Stomach (tissue), 9 donors: ENCODE measurements around the gene UGT1A10. TPM values are rescaled to one million over a fixed set of nuclear protein-coding genes. Genes with fewer than 3 reads are reported as not detected.
A peak's percentile ranks its signal among the peaks of the same experiment; 100 is the strongest.
"Not testable (repeated sequence)": the region's sequence is repeated elsewhere in the genome, so short reads cannot be mapped to it uniquely, and the experiment has no call there.

ENCODE experiments used
- DNase-seq, 2 donors: peaks; one replicate each; pipeline versions ENCODE4 v3.0.0 to v3.0.0-alpha.2; 2013 to 2019
- H3K27ac ChIP-seq, 5 donors: fragments of 200-600 bp in 4 of 5; sonication (generic) in 4 of 5; one replicate each; pipeline ENCODE4 v1.5.1; 2013 to 2019; ENCODE audit warnings: mild to moderate bottlenecking in 1 of 5, moderate library complexity in 1 of 5
- H3K27me3 ChIP-seq, 3 donors: fragments of 200-600 bp; sonication (generic); one replicate each; pipeline ENCODE4 v1.5.1; 2017 to 2019; ENCODE audit warnings: mixed run types in 1 of 3
- H3K36me3 ChIP-seq, 4 donors: fragments of 200-600 bp; sonication (generic); 1 replicate in 3 of 4; 2 replicates in 1 of 4; pipeline ENCODE4 v1.5.1; 2016 to 2019
- H3K4me1 ChIP-seq, 4 donors: fragments of 200-600 bp; sonication (generic); one replicate each; pipeline ENCODE4 v1.5.1; 2016 to 2019
- H3K4me3 ChIP-seq, 4 donors: fragments of 200-600 bp; sonication (generic) in 3 of 4; one replicate each; pipeline ENCODE4 v1.5.1; 2016 to 2019; ENCODE audit warnings: mild to moderate bottlenecking in 1 of 4
- H3K9me3 ChIP-seq, 4 donors: fragments of 200-600 bp; sonication (generic); one replicate each; pipeline ENCODE4 v1.5.1; 2016 to 2019
- EP300 ChIP-seq: sonication (generic); formaldehyde crosslinking; IDR thresholded peaks from one replicate; pipeline ENCODE4 v1.6.1; 2017; ENCODE audit warnings: antibody characterized with exemption
- POLR2A ChIP-seq, 4 donors: fragments of 450-650 bp; IDR thresholded peaks; one replicate each; pipeline ENCODE4 v1.6.1; 2016; ENCODE audit warnings: antibody characterized with exemption in 4 of 4, control low read depth in 2 of 4, mild to moderate bottlenecking in 1 of 4, moderate library complexity in 1 of 4
- POLR2AphosphoS5 ChIP-seq, 3 donors: sonication (generic); formaldehyde crosslinking; IDR thresholded peaks; one replicate each; pipeline ENCODE4 v1.6.1; 2016; ENCODE audit warnings: antibody characterized with exemption in 3 of 3
- WGBS, 5 donors: extraction: QIAGEN DNeasy Blood & Tissue Kit in 3 of 5; methylation state at CpG; one replicate each; pipeline versions ENCODE4 v1.1.5 to v1.1.7; 2013 to 2018; 5-methylcytosine and 5-hydroxymethylcytosine counted together
- intact Hi-C: fragments of 100-400 bp; cut with DNase I; formaldehyde crosslinking; loops from one replicate; pipeline ENCODE4 v1.15.1; 2023; ENCODE audit warnings: low total_unique reads
- polyA plus RNA-seq, 3 donors: library from polyadenylated mRNA; stranded (reverse); fragments of 200-250 nt; gene quantifications; one replicate each; pipeline ENCODE4 v1.2.3, GENCODE V29; 2013
- total RNA-seq, 5 donors: library from RNA; depleted of rRNA; stranded (reverse); fragments of >200 nt; gene quantifications; one replicate each; pipeline versions ENCODE4 v1.1.0 to v1.2.3, GENCODE V29; 2014 to 2016
- TF ChIP-seq, protein P1 (sequence below), 7 experiments: fragments of 450-650 bp in 4 of 7; fragments of 200-600 bp in 3 of 7; sonication (generic) in 3 of 7; IDR thresholded peaks; one replicate each; pipeline ENCODE4 v1.5.1; 2016 to 2019; ENCODE audit warnings: antibody characterized with exemption in 7 of 7, control low read depth in 2 of 7, mild to moderate bottlenecking in 1 of 7
- donor health status: healthy with polysubstance abuse.
- donor health status: Bipolar disorder and iron deficiency.
- donor health status: healthy.

UGT1A10 gene
- total and polyA plus RNA-seq, 8 donors = 0.45 to 32.7 (median 2.2) TPM; not detected in 1

DNA sequence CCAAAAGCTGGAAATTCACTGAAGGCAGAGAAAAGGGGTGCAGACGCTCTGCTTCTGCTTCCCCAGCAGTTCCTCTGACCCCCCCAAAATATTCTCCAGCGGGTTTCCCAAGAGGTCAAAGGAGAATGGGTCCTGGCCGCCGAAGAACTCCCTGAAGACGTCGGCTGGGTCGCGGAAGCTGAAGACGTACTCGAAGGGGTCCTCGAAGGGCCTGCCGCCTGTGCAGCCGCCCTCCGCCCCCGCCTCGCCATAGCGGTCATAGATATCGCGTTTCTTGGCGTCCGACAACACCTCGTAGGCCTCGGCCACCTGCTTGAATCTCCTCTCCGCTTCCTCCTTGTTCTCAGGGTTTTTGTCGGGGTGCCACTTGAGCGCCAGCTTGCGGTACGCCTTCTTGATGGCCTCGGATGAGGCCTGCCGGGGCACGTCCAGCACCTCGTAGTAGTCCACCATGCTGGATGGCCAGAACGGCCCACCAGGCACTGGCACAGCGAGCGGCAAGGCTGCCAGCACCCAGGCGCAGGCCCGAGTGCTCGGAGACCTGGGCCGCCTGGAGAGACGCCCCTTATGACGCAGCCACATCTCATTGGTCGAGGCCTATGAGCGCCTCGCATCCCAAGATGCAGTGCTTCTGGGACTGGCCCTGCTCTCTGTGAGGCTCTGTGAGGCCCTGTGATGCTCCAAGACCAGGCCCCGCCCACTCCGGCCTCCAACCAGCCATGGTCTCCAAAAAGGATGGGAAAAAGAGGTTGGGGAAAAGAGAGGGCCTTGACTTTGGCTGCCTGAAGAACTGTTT is 107.4 kb downstream of the UGT1A10 start:
- no peaks in the 10 kb centered on the region for H3K27me3 ChIP-seq
- TF ChIP-seq POLR2A (IDR thresholded peaks at IDR 0.05) (no peak), EP300 (no peak), POLR2AphosphoS5 (IDR thresholded peaks at IDR 0.05) (no peak)
- TF ChIP-seq, protein P1, sequence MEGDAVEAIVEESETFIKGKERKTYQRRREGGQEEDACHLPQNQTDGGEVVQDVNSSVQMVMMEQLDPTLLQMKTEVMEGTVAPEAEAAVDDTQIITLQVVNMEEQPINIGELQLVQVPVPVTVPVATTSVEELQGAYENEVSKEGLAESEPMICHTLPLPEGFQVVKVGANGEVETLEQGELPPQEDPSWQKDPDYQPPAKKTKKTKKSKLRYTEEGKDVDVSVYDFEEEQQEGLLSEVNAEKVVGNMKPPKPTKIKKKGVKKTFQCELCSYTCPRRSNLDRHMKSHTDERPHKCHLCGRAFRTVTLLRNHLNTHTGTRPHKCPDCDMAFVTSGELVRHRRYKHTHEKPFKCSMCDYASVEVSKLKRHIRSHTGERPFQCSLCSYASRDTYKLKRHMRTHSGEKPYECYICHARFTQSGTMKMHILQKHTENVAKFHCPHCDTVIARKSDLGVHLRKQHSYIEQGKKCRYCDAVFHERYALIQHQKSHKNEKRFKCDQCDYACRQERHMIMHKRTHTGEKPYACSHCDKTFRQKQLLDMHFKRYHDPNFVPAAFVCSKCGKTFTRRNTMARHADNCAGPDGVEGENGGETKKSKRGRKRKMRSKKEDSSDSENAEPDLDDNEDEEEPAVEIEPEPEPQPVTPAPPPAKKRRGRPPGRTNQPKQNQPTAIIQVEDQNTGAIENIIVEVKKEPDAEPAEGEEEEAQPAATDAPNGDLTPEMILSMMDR (IDR thresholded peaks at IDR 0.05) = no peak
- H3K36me3 ChIP-seq = no peaks in the 10 kb centered on the region
- peaks cover 0 to 3% (median 0%) of the 10 kb centered on the region in 4 donors for H3K4me1 ChIP-seq
- no peak overlapping the region for H3K4me3 ChIP-seq
- H3K9me3 ChIP-seq = no peaks in the 10 kb centered on the region
- H3K27ac ChIP-seq = no peak overlapping the region
- intact Hi-C loops = no loop called here
- WGBS, 5 donors = 93 to 97% (median 95%) methylated on average over 41 to 46 of the region's 46 CpGs
- no peak for DNase-seq

DNA sequence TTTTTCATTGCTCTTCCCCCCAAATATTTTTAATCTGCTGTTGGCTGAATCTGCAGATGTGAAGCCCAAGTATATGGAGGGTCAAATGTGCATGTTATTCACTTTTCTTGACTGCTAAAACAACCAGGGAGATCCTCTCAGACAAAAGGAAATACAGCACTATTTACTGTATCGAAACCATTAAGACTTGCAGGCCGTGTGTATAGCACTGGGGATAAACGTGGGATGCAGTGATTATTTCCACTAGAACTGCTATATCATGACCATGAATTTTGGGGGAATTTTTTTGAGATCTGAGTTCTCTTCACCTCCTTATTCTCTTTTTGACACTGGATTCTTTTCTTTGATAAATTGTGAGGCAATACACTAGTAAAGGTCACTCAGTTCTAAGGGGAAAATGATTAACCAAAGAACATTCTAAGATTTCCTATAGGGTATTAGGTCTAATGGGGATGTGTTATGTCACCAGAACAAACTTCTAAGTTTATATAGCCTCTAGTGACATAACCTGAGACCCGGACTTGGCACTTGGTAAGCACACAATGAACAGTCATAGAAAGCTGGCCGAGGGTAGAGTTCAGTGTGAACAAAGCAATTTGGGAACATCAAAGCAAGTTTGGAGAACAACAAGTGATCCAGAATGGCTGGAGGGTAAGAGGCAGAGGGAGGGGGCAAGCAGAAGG is 109.0 kb downstream of the UGT1A10 start:
- H3K36me3 ChIP-seq = no peaks in the 10 kb centered on the region
- 45 to 62% (median 51%) methylated on average over 5 of the region's 5 CpGs for WGBS, 5 donors
- intact Hi-C loops = no loop called here
- H3K4me3 ChIP-seq = no peak overlapping the region
- peaks cover 0 to 4% (median 2%) of the 10 kb centered on the region in 4 donors for H3K9me3 ChIP-seq
- H3K27ac ChIP-seq = no peak overlapping the region
- H3K4me1 ChIP-seq = peaks cover 0 to 3% (median 0%) of the 10 kb centered on the region in 4 donors
- DNase-seq = peak in 1 of 2 donors; percentile 24
- no peaks in the 10 kb centered on the region for H3K27me3 ChIP-seq
- no peak for TF ChIP-seq POLR2AphosphoS5 (IDR thresholded peaks at IDR 0.05)

DNA sequence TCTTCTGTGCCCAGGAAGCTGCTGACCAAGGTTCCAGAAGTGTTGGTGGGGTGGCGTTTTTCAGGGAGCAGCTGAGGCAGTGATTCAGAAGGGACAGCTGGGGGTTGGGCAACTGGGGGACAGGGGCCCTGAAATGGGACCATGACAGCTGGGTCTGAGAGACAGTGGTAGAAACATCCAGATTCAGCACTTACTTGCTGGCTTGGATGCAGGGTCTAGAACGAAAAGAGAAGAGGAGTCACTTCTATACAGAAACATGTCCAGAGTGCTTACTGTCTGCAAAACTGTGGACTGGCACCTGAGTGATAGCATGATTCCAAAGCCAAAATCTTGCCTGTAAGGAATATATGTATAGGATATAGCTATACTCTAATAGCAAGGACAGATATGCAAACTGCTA is 109.6 kb downstream of the UGT1A10 start:
- H3K27ac ChIP-seq, H3K4me1 ChIP-seq, H3K27me3 ChIP-seq, H3K36me3 ChIP-seq, DNase-seq, intact Hi-C loops, H3K4me3 ChIP-seq, H3K9me3 ChIP-seq: not testable (repeated sequence)
- WGBS, 5 donors = 80 to 93% (median 81%) methylated on average over 2 of the region's 2 CpGs

DNA sequence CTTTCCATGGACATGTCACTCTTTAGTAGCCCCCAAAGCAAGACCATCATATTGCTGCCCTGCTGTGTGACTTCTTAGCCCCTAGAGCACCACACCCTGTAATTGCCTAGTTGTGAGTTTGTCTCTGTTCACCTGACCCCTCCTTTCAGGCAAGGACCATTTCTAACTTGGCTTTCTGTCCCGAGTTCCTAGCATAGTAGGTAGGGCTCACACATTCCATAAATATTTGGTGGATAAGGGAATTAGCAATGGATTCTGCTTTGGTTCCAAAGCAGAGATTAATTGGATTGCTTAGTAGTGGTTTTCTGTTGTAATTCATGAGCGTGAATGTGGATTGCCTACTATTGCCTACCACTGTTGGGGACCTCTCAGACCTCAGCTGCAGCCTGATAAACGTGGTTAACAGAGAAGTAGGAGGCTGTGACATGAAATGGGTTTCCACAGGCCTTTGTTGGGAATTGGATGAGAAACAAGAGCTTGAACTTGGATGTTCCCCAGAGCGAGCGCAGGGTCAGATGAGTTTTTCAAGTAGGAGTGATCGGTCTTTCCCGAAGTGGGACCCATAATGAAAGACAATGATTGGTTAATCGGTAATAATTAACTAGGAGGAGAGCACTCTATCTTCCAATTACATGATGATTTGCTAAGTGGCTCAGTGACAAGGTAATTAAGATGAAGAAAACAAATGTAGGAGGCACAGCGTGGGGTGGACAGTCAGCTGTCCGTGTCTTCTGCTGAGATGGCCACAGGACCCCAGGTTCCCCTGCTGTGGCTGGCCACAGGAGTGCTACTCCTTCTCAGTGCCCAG is 110.4 kb downstream of the UGT1A10 start:
- Histone ChIP-seq H3K4me3 (no peak overlapping the region), H3K27ac (no peak overlapping the region), H3K9me3 (peaks cover 0 to 17% (median 12%) of the 10 kb centered on the region in 4 donors), H3K4me1 (peaks cover 0 to 3% (median 0%) of the 10 kb centered on the region in 4 donors), H3K27me3 (no peaks in the 10 kb centered on the region), H3K36me3 (no peaks in the 10 kb centered on the region)
- 75 to 83% (median 78%) methylated on average over 10 of the region's 10 CpGs for WGBS, 5 donors
- DNase-seq = no peak
- intact Hi-C loops = no loop called here
- TF ChIP-seq POLR2AphosphoS5 (IDR thresholded peaks at IDR 0.05) (no peak), POLR2A (IDR thresholded peaks at IDR 0.05) (no peak), EP300 (no peak)
- TF ChIP-seq, protein P1 (IDR thresholded peaks at IDR 0.05) = no peak

DNA sequence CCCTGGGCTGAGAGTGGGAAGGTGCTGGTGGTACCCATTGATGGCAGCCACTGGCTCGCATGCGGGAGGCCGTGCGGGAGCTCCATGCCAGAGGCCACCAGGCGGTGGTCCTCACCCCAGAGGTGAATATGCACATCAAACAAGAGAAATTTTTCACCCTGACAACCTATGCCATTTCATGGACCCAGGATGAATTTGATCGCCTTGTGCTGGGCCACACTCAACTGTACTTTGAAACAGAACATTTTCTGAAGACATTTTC is 111.0 kb downstream of the UGT1A10 start:
- no peaks in the 10 kb centered on the region for H3K36me3 ChIP-seq
- H3K9me3 ChIP-seq = peaks cover 0 to 17% (median 12%) of the 10 kb centered on the region in 4 donors
- H3K27me3 ChIP-seq = no peaks in the 10 kb centered on the region
- intact Hi-C loops = no loop called here
- peaks cover 0 to 3% (median 0%) of the 10 kb centered on the region in 4 donors for H3K4me1 ChIP-seq
- 86 to 98% (median 94%) methylated on average over 2 to 6 of the region's 6 CpGs for WGBS, 5 donors
- TF ChIP-seq POLR2AphosphoS5 (IDR thresholded peaks at IDR 0.05) = no peak
- no peak for TF ChIP-seq EP300
- TF ChIP-seq, protein P1 (IDR thresholded peaks at IDR 0.05) = no peak
- TF ChIP-seq POLR2A (IDR thresholded peaks at IDR 0.05) = no peak
- H3K4me3 ChIP-seq = no peak overlapping the region
- H3K27ac ChIP-seq = no peak overlapping the region
- no peak for DNase-seq

DNA sequence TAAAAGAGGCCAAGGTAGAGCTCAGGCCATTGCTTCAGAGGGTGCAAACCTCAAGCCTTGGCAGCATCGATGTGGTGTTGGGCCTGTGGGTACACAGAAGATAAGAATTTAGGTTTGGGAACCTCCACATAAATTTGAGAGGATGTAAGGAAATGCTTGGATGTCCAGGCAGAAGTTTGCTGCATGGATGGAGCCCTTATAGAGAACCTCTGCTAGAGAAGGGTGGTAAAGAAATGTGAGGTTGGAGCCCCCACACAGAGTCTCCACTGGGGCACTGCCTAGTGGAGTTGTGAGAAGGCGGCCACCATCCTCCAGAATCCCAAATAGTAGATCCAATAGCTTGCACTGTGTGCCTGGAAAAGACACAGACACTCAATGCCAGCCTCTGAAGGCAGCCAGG is 114.4 kb downstream of the UGT1A10 start:
- H3K27me3 ChIP-seq, DNase-seq, H3K27ac ChIP-seq, intact Hi-C loops, H3K4me3 ChIP-seq, H3K36me3 ChIP-seq, H3K4me1 ChIP-seq: not testable (repeated sequence)
- peaks cover 0 to 17% (median 12%) of the 10 kb centered on the region in 4 donors for H3K9me3 ChIP-seq
- 78 to 90% (median 88%) methylated on average over 2 of the region's 2 CpGs for WGBS, 5 donors

DNA sequence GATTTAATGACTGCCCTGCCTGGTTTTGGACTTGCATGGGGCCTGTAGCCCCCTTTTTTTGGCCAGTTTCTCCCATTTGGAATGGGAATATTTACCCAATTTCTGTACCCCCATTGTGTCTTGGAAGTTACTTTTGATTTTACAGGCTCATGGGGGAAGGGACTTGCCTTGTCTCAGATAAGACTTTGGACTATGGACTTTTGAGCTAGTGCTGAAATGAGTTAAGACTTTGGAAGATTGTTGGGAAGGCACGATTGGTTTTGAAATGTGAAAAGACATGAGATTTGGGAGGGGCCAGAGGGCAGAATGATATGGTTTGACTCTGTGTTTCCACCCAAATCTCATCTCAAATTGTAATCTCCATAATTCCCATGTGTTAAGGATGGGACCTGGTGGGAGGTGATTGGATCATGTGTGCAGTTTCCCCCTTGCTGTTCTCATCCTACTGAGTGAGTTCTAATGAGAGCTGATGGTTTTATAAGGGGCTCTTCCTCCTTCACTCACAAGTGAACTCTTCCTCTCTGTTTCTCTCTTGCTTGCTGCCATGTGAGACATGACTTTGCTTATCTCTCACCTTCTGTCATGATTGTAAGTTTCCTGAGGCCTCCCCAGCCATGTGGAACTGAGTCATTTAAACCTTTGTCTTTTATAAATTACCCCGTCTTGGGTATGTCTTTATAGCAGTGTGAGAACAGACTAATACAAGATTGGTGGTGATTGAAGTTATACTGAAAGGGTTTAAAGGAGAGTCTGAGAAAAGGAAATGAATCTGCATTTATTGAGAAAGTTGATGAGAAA is 115.2 kb downstream of the UGT1A10 start:
- H3K36me3 ChIP-seq, H3K4me3 ChIP-seq, intact Hi-C loops, DNase-seq, H3K27ac ChIP-seq, H3K4me1 ChIP-seq, H3K27me3 ChIP-seq: not testable (repeated sequence)
- 60 to 71% (median 61%) methylated on average over 2 of the region's 2 CpGs for WGBS, 5 donors
- H3K9me3 ChIP-seq = peaks cover 0 to 17% (median 12%) of the 10 kb centered on the region in 4 donors
